SK-N-SH (cell line): ENCODE data around the gene STK11IP. TPM values are rescaled to one million over a fixed set of nuclear protein-coding genes. Genes with fewer than 3 reads are reported as not detected.

Experiments used
- CTCF ChIA-PET: fragments of 300-600, 350-600 bp; formaldehyde crosslinking; extraction: SDS; loops from one replicate; lab custom pipeline; 2021; lab: Yijun Ruan, JAX
- POLR2A ChIA-PET: fragments of 350-600 bp; sonication (Branson Sonifier 250); formaldehyde crosslinking; extraction: SDS; loops from one replicate; lab custom pipeline; 2020; ENCODE audit warnings: antibody characterized with exemption, inconsistent platforms; lab: Yijun Ruan, JAX
- DNase-seq: peaks from one replicate; pipeline ENCODE4 v3.0.0; 2012
- H2AFZ ChIP-seq: fragments of 200-600 bp; sonication (generic); 2 replicates; pipeline ENCODE4 v1.8.1; 2016; ENCODE audit warnings: antibody characterized with exemption, mild to moderate bottlenecking, low read depth
- H3F3A ChIP-seq: fragments of 200-600 bp; sonication (generic); replicated peaks from 2 replicates; pipeline ENCODE3; 2016; ENCODE audit warnings: antibody characterized with exemption, mild to moderate bottlenecking; ENCODE audit not compliant: insufficient read depth
- H3K27ac ChIP-seq, 2 experiments: fragments of 200-500 bp in 1 of 2; fragments of 200-600 bp in 1 of 2; sonication (Bioruptor generic) in 1 of 2; sonication (generic), shearing (Covaris generic) in 1 of 2; 2 replicates each; pipeline versions ENCODE4 v1.5.1 to v1.6.1; 2014 to 2016; ENCODE audit warnings: low read depth in 2 of 2, inconsistent platforms in 1 of 2, low read length in 1 of 2, mild to moderate bottlenecking in 1 of 2, mixed read lengths in 1 of 2
- H3K27me3 ChIP-seq: fragments of 200-600 bp; sonication (generic), shearing (Covaris generic); 2 replicates; pipeline ENCODE4 v1.6.1; 2016; ENCODE audit warnings: mixed run types; ENCODE audit not compliant: insufficient read depth
- H3K36me3 ChIP-seq, 2 experiments: fragments of 200-500 bp in 1 of 2; fragments of 200-600 bp in 1 of 2; sonication (Bioruptor generic) in 1 of 2; sonication (generic) in 1 of 2; replicated peaks in 1 of 2; 2 replicates each; pipeline versions ENCODE3 to v1.5.1; 2014 to 2016; ENCODE audit warnings: low read length in 1 of 2, mild to moderate bottlenecking in 1 of 2; ENCODE audit not compliant: insufficient read depth in 2 of 2, control insufficient read depth in 1 of 2
- H3K4me1 ChIP-seq, 2 experiments: fragments of 200-500 bp in 1 of 2; fragments of 200-600 bp in 1 of 2; sonication (Bioruptor generic) in 1 of 2; sonication (generic), shearing (Covaris generic) in 1 of 2; 2 replicates each; pipeline versions ENCODE4 v1.5.1 to v1.6.1; 2014 to 2016; ENCODE audit warnings: low read depth in 1 of 2, low read length in 1 of 2, mixed run types in 1 of 2; ENCODE audit not compliant: insufficient read depth in 2 of 2, control insufficient read depth in 1 of 2
- H3K4me2 ChIP-seq: fragments of 200-600 bp; sonication (generic), shearing (Covaris generic); 2 replicates; pipeline ENCODE4 v1.6.1; 2017; ENCODE audit warnings: mixed run types
- H3K4me3 ChIP-seq, 2 experiments: fragments of 200-500 bp in 1 of 2; fragments of 200-600 bp in 1 of 2; sonication (Bioruptor generic) in 1 of 2; sonication (generic), shearing (Covaris generic) in 1 of 2; 2 replicates each; pipeline versions ENCODE4 v1.5.1 to v1.8.1; 2014 to 2016; ENCODE audit warnings: low read depth in 2 of 2, inconsistent platforms in 1 of 2, low read length in 1 of 2, mild to moderate bottlenecking in 1 of 2, mixed read lengths in 1 of 2, moderate library complexity in 1 of 2
- H3K79me2 ChIP-seq: fragments of 200-600 bp; sonication (generic); 2 replicates; pipeline ENCODE4 v1.8.1; 2017; ENCODE audit warnings: mild to moderate bottlenecking; ENCODE audit not compliant: insufficient read depth
- H3K9ac ChIP-seq: fragments of 200-600 bp; sonication (generic); 2 replicates; pipeline ENCODE4 v1.6.1; 2017; ENCODE audit warnings: mixed run types
- H3K9me2 ChIP-seq: fragments of 200-600 bp; sonication (generic); 2 replicates; pipeline ENCODE4 v1.6.1; 2017; ENCODE audit warnings: mixed run types
- H3K9me3 ChIP-seq: fragments of 200-600 bp; sonication (generic); 2 replicates; pipeline ENCODE4 v1.6.1; 2017; ENCODE audit warnings: mixed run types, mild to moderate bottlenecking, moderate library complexity
- H4K20me1 ChIP-seq: fragments of 200-600 bp; sonication (generic); 2 replicates; pipeline ENCODE4 v1.6.1; 2017; ENCODE audit warnings: mild to moderate bottlenecking, mixed run types; ENCODE audit not compliant: insufficient read depth
- EZH2phosphoT487 ChIP-seq: fragments of 200-600 bp; sonication (generic); IDR thresholded peaks from 2 replicates; pipeline ENCODE4 v1.6.1; 2017; ENCODE audit warnings: low read depth, mixed run types, mild to moderate bottlenecking, antibody characterized with exemption, moderate library complexity, borderline replicate concordance
- FOXM1 ChIP-seq: IDR thresholded peaks from 2 replicates; pipeline ENCODE4 v1.4.0; 2012; ENCODE audit warnings: low read depth, mild to moderate bottlenecking
- GATA2 ChIP-seq: sonication (generic); formaldehyde crosslinking; IDR thresholded peaks from 2 replicates; pipeline ENCODE4 v1.5.0; 2020; ENCODE audit warnings: mild to moderate bottlenecking, missing genetic modification reagents
- JUND ChIP-seq: IDR thresholded peaks from 2 replicates; pipeline ENCODE4 v1.4.0; 2012
- MEF2A ChIP-seq: IDR thresholded peaks from 2 replicates; pipeline ENCODE4 v1.4.0; 2012; ENCODE audit warnings: low read depth, borderline replicate concordance
- MXI1 ChIP-seq: IDR thresholded peaks from 2 replicates; pipeline ENCODE4 v1.6.1; 2012; ENCODE audit warnings: mild to moderate bottlenecking, low read depth, low read length, improper control_type of control experiment
- NRF1 ChIP-seq: IDR thresholded peaks from 2 replicates; pipeline ENCODE4 v1.6.1; 2012; ENCODE audit warnings: low read depth, mild to moderate bottlenecking, low read length
- RCOR1 ChIP-seq: fragments of 150-350 bp; IDR thresholded peaks from 2 replicates; pipeline ENCODE4 v1.6.1; 2017; ENCODE audit warnings: antibody characterized with exemption, low read length
- RXRA ChIP-seq: IDR thresholded peaks from 2 replicates; pipeline ENCODE4 v1.4.0; 2012; ENCODE audit warnings: low read depth, mild to moderate bottlenecking, borderline replicate concordance
- SMC3 ChIP-seq: IDR thresholded peaks from 2 replicates; pipeline ENCODE4 v1.6.1; 2012; ENCODE audit warnings: low read depth, low read length, improper control_type of control experiment
- TAF1 ChIP-seq: IDR thresholded peaks from 2 replicates; pipeline ENCODE4 v1.6.1; 2012; ENCODE audit warnings: low read depth, mild to moderate bottlenecking, low read length, moderate library complexity, borderline replicate concordance
- TCF12 ChIP-seq: IDR thresholded peaks from 2 replicates; pipeline ENCODE4 v1.4.0; 2012
- TEAD4 ChIP-seq: IDR thresholded peaks from 2 replicates; pipeline ENCODE4 v1.4.0; 2012; ENCODE audit warnings: mild to moderate bottlenecking, borderline replicate concordance; ENCODE audit not compliant: insufficient read depth
- YY1 ChIP-seq: IDR thresholded peaks from 2 replicates; pipeline ENCODE4 v1.4.0; 2012; ENCODE audit warnings: low read depth, mild to moderate bottlenecking
- WGBS: methylation state at CpG from one replicate; pipeline ENCODE4 v1.1.6; 2017; ENCODE audit warnings: low lambda C conversion rate; 5-methylcytosine and 5-hydroxymethylcytosine counted together
- polyA plus RNA-seq, 3 experiments: library from polyadenylated mRNA; depleted of rRNA; stranded (reverse); fragments of >200 nt; gene quantifications; 2 replicates each; pipeline ENCODE4 v1.2.3, GENCODE V29; 2012
- TF ChIP-seq, protein P1 (sequence below): fragments of 150-350 bp; IDR thresholded peaks from 2 replicates; pipeline ENCODE4 v1.6.1; 2016; ENCODE audit warnings: mild to moderate bottlenecking, low read depth, low read length
- TF ChIP-seq, protein P2 (sequence below): IDR thresholded peaks from 2 replicates; pipeline ENCODE4 v1.4.0; 2012; ENCODE audit warnings: low read depth, borderline replicate concordance
- TF ChIP-seq, protein P3 (sequence below): IDR thresholded peaks from 2 replicates; pipeline ENCODE4 v1.4.0; 2012; ENCODE audit warnings: low read depth, borderline replicate concordance
- TF ChIP-seq, protein P4 (sequence below): fragments of 200-600 bp; sonication (generic); IDR thresholded peaks from 2 replicates; pipeline ENCODE4 v1.6.1; 2017; ENCODE audit warnings: antibody characterized with exemption, mild to moderate bottlenecking, moderate library complexity
- TF ChIP-seq, protein P5 (sequence below): fragments of 150-350 bp; IDR thresholded peaks from 2 replicates; pipeline ENCODE4 v1.6.1; 2017; ENCODE audit warnings: antibody characterized with exemption, low read length, low read depth, borderline replicate concordance
- TF ChIP-seq, protein P6 (sequence below): IDR thresholded peaks from 2 replicates; pipeline ENCODE4; 2012

The STK11IP gene
- polyA plus RNA-seq, 1 of the 3 experiments (the other 2 are of a cell fraction) = 22.9 TPM

DNA sequence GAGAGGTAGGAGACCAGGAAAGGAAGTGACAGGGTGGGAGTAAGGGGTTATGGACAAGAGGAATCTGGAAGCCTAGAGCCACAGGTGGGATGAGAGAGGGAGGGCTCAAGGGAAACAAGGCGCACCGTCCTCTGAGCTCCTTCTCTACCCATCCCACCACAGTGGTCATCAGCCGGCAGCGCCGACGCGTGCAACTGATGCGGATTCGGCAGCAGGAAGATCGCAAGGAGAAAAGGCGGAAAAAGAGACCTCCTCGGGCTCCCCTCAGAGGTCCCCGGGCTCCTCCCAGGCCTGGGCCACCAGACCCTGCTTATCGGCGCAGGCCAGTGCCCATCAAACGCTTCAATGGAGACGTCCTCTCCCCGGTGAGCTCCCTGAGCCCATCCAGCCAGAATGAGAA, 48.7 kb upstream of the STK11IP start:
- no peaks in the 10 kb centered on the region for H3F3A ChIP-seq
- H3K36me3 ChIP-seq = peaks cover 0 to 2% of the 10 kb centered on the region in 2 experiments
- TF ChIP-seq, protein P1, sequence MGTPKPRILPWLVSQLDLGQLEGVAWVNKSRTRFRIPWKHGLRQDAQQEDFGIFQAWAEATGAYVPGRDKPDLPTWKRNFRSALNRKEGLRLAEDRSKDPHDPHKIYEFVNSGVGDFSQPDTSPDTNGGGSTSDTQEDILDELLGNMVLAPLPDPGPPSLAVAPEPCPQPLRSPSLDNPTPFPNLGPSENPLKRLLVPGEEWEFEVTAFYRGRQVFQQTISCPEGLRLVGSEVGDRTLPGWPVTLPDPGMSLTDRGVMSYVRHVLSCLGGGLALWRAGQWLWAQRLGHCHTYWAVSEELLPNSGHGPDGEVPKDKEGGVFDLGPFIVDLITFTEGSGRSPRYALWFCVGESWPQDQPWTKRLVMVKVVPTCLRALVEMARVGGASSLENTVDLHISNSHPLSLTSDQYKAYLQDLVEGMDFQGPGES = no peak
- no peak for TF ChIP-seq MXI1
- no peak for TF ChIP-seq MEF2A
- TF ChIP-seq YY1 = no peak
- no peak for TF ChIP-seq NRF1
- TF ChIP-seq FOXM1 = no peak
- no peak for TF ChIP-seq SMC3
- TF ChIP-seq TEAD4 = no peak
- TF ChIP-seq, protein P2, sequence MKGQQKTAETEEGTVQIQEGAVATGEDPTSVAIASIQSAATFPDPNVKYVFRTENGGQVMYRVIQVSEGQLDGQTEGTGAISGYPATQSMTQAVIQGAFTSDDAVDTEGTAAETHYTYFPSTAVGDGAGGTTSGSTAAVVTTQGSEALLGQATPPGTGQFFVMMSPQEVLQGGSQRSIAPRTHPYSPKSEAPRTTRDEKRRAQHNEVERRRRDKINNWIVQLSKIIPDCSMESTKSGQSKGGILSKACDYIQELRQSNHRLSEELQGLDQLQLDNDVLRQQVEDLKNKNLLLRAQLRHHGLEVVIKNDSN = no peak
- no peak for TF ChIP-seq EZH2phosphoT487
- no peak for TF ChIP-seq RXRA
- TF ChIP-seq, protein P3, sequence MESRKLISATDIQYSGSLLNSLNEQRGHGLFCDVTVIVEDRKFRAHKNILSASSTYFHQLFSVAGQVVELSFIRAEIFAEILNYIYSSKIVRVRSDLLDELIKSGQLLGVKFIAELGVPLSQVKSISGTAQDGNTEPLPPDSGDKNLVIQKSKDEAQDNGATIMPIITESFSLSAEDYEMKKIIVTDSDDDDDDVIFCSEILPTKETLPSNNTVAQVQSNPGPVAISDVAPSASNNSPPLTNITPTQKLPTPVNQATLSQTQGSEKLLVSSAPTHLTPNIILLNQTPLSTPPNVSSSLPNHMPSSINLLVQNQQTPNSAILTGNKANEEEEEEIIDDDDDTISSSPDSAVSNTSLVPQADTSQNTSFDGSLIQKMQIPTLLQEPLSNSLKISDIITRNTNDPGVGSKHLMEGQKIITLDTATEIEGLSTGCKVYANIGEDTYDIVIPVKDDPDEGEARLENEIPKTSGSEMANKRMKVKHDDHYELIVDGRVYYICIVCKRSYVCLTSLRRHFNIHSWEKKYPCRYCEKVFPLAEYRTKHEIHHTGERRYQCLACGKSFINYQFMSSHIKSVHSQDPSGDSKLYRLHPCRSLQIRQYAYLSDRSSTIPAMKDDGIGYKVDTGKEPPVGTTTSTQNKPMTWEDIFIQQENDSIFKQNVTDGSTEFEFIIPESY = no peak
- TF ChIP-seq, protein P4, sequence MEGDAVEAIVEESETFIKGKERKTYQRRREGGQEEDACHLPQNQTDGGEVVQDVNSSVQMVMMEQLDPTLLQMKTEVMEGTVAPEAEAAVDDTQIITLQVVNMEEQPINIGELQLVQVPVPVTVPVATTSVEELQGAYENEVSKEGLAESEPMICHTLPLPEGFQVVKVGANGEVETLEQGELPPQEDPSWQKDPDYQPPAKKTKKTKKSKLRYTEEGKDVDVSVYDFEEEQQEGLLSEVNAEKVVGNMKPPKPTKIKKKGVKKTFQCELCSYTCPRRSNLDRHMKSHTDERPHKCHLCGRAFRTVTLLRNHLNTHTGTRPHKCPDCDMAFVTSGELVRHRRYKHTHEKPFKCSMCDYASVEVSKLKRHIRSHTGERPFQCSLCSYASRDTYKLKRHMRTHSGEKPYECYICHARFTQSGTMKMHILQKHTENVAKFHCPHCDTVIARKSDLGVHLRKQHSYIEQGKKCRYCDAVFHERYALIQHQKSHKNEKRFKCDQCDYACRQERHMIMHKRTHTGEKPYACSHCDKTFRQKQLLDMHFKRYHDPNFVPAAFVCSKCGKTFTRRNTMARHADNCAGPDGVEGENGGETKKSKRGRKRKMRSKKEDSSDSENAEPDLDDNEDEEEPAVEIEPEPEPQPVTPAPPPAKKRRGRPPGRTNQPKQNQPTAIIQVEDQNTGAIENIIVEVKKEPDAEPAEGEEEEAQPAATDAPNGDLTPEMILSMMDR = no peak
- TF ChIP-seq RCOR1 = no peak
- TF ChIP-seq, protein P5, sequence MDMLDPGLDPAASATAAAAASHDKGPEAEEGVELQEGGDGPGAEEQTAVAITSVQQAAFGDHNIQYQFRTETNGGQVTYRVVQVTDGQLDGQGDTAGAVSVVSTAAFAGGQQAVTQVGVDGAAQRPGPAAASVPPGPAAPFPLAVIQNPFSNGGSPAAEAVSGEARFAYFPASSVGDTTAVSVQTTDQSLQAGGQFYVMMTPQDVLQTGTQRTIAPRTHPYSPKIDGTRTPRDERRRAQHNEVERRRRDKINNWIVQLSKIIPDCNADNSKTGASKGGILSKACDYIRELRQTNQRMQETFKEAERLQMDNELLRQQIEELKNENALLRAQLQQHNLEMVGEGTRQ = no peak
- TF ChIP-seq JUND = no peak
- no peak for TF ChIP-seq GATA2 (CRISPR knock-in tag)
- TF ChIP-seq TCF12 = no peak
- TF ChIP-seq TAF1 = no peak
- TF ChIP-seq, protein P6, sequence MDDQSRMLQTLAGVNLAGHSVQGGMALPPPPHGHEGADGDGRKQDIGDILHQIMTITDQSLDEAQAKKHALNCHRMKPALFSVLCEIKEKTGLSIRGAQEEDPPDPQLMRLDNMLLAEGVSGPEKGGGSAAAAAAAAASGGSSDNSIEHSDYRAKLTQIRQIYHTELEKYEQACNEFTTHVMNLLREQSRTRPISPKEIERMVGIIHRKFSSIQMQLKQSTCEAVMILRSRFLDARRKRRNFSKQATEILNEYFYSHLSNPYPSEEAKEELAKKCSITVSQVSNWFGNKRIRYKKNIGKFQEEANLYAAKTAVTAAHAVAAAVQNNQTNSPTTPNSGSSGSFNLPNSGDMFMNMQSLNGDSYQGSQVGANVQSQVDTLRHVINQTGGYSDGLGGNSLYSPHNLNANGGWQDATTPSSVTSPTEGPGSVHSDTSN = no peak
- no peaks in the 10 kb centered on the region for H3K27me3 ChIP-seq
- no peak for DNase-seq
- no peaks in the 10 kb centered on the region for H3K9me3 ChIP-seq
- no peaks in the 10 kb centered on the region for H4K20me1 ChIP-seq
- no peak overlapping the region for H3K4me2 ChIP-seq
- CTCF ChIA-PET = interaction anchor here (0.7 to 3.0 kb wide), 8 partner anchors 11 to 373 kb away, joined by 3 to 23 read pairs (median 4); no protein-coding TSS in a partner anchor
- H3K9ac ChIP-seq = no peak overlapping the region
- 94% methylated on average over 18 of the region's 18 CpGs for WGBS
- H2AFZ ChIP-seq = no peak overlapping the region
- no peaks in the 10 kb centered on the region for H3K79me2 ChIP-seq
- POLR2A ChIA-PET = interaction anchor here (0.8 kb wide), 1 partner anchor 11 kb away, joined by 3 read pairs; no protein-coding TSS in a partner anchor
- H3K4me1 ChIP-seq = peaks cover 0 to 39% of the 10 kb centered on the region in 2 experiments; a peak in 1 of 4 replicates
- H3K4me3 ChIP-seq = no peak overlapping the region
- no peaks in the 10 kb centered on the region for H3K9me2 ChIP-seq
- no peak overlapping the region for H3K27ac ChIP-seq
